Neural crest cell (in vitro differentiated cells): ENCODE measurements around the gene PAX6. TPM values are rescaled to one million over a fixed set of nuclear protein-coding genes. Genes with fewer than 3 reads are reported as not detected.
A peak's percentile ranks its signal among the peaks of the same experiment; 100 is the strongest.
"Not testable (repeated sequence)": the region's sequence is repeated elsewhere in the genome, so short reads cannot be mapped to it uniquely, and the experiment has no call there.

Experiments used
- DNase-seq: peaks from one replicate; pipeline ENCODE4 v3.0.0; 2021; ENCODE audit warnings: low read depth, mixed read lengths, low spot score
- H3K27ac Mint-ChIP-seq: one replicate; pipeline ENCODE4 v1.8.0; 2021; ENCODE audit warnings: mild to moderate bottlenecking, mixed read lengths; ENCODE audit not compliant: unreplicated experiment
- H3K27me3 Mint-ChIP-seq: 2 replicates; pipeline ENCODE4 v1.8.0; 2021; ENCODE audit warnings: low read depth, mild to moderate bottlenecking, mixed read lengths
- H3K36me3 Mint-ChIP-seq: 2 replicates; pipeline ENCODE4 v1.8.0; 2021; ENCODE audit warnings: low read depth, mild to moderate bottlenecking, mixed read lengths
- H3K4me1 Mint-ChIP-seq: 2 replicates; pipeline ENCODE4 v1.8.0; 2021; ENCODE audit warnings: mixed read lengths
- H3K4me3 Mint-ChIP-seq: one replicate; pipeline ENCODE4 v1.8.0; 2021; ENCODE audit warnings: mild to moderate bottlenecking, mixed read lengths
- H3K9me3 Mint-ChIP-seq: 2 replicates; pipeline ENCODE4 v1.8.0; 2021; ENCODE audit warnings: mixed read lengths
- CTCF ChIP-seq: fragments of 200-600 bp; sonication (generic); conservative IDR thresholded peaks from 2 replicates; pipeline ENCODE4 v1.5.0; 2021; ENCODE audit warnings: antibody characterized with exemption, mild to moderate bottlenecking
- total RNA-seq: library from RNA; stranded (reverse); gene quantifications from 2 replicates; pipeline ENCODE4 v1.2.1, GENCODE V29; 2021

The PAX6 gene
- total RNA-seq, 1 donor from 2014 or later: 83.7 TPM

- Mint-ChIP-seq H3K9me3 (no peaks in the 10 kb centered on the region), H3K27ac (peak overlapping the region; percentile 72), H3K36me3 (no peaks in the 10 kb centered on the region), H3K4me3 (peak overlapping the region; percentile 28), H3K27me3 (no peaks in the 10 kb centered on the region), H3K4me1 (peaks cover 47% of the 10 kb centered on the region)
- TF ChIP-seq CTCF: no peak
- DNase-seq: no peak
These were observed 46.9 kb downstream of the PAX6 start for GRCh38 chr11:31764261-31764660.

- Mint-ChIP-seq H3K4me3 (peak overlapping the region; percentile 23), H3K27me3 (no peaks in the 10 kb centered on the region), H3K4me1 (peaks cover 37% of the 10 kb centered on the region), H3K36me3 (no peaks in the 10 kb centered on the region), H3K9me3 (no peaks in the 10 kb centered on the region), H3K27ac (no peak overlapping the region)
- TF ChIP-seq CTCF: no peak
- no peak for DNase-seq
These were observed 47.8 kb downstream of the PAX6 start for GRCh38 chr11:31763296-31763695.

- H3K4me3 Mint-ChIP-seq: no peak overlapping the region
- H3K27ac Mint-ChIP-seq: no peak overlapping the region
- TF ChIP-seq CTCF: no peak
- no peaks in the 10 kb centered on the region for H3K9me3 Mint-ChIP-seq
- no peak for DNase-seq
- H3K27me3 Mint-ChIP-seq: no peaks in the 10 kb centered on the region
- H3K36me3 Mint-ChIP-seq: no peaks in the 10 kb centered on the region
- H3K4me1 Mint-ChIP-seq: peaks cover 35% of the 10 kb centered on the region
These were observed 49.5 kb downstream of the PAX6 start for GRCh38 chr11:31761636-31762035.

GRCh38 chr11:31757260-31757835 lies 53.8 kb downstream of the PAX6 start:
- no peak for DNase-seq
- Mint-ChIP-seq H3K9me3 (no peaks in the 10 kb centered on the region), H3K27me3 (no peaks in the 10 kb centered on the region), H3K27ac (no peak overlapping the region), H3K4me3 (no peak overlapping the region), H3K36me3 (peaks cover 3% of the 10 kb centered on the region), H3K4me1 (peaks cover 14% of the 10 kb centered on the region)
- no peak for TF ChIP-seq CTCF

GRCh38 chr11:31747581-31747980 lies 63.5 kb downstream of the PAX6 start:
- Mint-ChIP-seq H3K4me3 (no peak overlapping the region), H3K4me1 (no peaks in the 10 kb centered on the region), H3K9me3 (peaks cover 6% of the 10 kb centered on the region), H3K27me3 (no peaks in the 10 kb centered on the region), H3K36me3 (peaks cover 8% of the 10 kb centered on the region), H3K27ac (no peak overlapping the region)
- no peak for DNase-seq
- TF ChIP-seq CTCF: no peak

GRCh38 chr11:31740731-31741368 lies 70.3 kb downstream of the PAX6 start:
- H3K4me3 Mint-ChIP-seq, DNase-seq, H3K27me3 Mint-ChIP-seq, H3K4me1 Mint-ChIP-seq, H3K27ac Mint-ChIP-seq: not testable (repeated sequence)
- Mint-ChIP-seq H3K36me3 (peaks cover 20% of the 10 kb centered on the region), H3K9me3 (peaks cover 14% of the 10 kb centered on the region)
